Measurements from ENCODE around the gene PACSIN2. TPM values are rescaled to one million over a fixed set of nuclear protein-coding genes. Genes with fewer than 3 reads are reported as not detected.

The PACSIN2 gene
- total RNA-seq, 1 donor from 2014 or later = 87.8 TPM

- FAIRE-seq = no peak
- no peak overlapping the region for H3K27ac Mint-ChIP-seq (ENCODE audit: unreplicated experiment)
Observed at GRCh38 chr22:43057641-43058040, 42.7 kb upstream of the PACSIN2 start.

GRCh38 chr22:43053176-43053575, 38.2 kb upstream of the PACSIN2 start:
- Histone ChIP-seq H3K4me3 (ENCODE audit: insufficient read depth, low read depth, low read length) (no peak overlapping the region), H3K9ac (ENCODE audit: low read length) (no peak overlapping the region), H3K79me2 (ENCODE audit: insufficient read depth, low read length) (no peaks in the 10 kb centered on the region), H3K9me3 (ENCODE audit: insufficient read depth, low read depth, low read length) (no peaks in the 10 kb centered on the region), H3K27me3 (ENCODE audit: insufficient read depth, low read length) (no peaks in the 10 kb centered on the region), H3K4me1 (ENCODE audit: insufficient read depth, low read length) (no peaks in the 10 kb centered on the region), H4K20me1 (ENCODE audit: insufficient read depth, low read length) (no peaks in the 10 kb centered on the region), H3K4me2 (ENCODE audit: low read length) (no peak overlapping the region), H3K36me3 (ENCODE audit: insufficient read depth, low read length) (no peaks in the 10 kb centered on the region), H2AFZ (ENCODE audit: low read depth, low read length) (no peak overlapping the region), H3K27ac (ENCODE audit: low read depth, low read length) (no peak overlapping the region)
- peaks cover 1% of the 10 kb centered on the region for H3K4me1 Mint-ChIP-seq (ENCODE audit: low read depth, unreplicated experiment)
- FAIRE-seq (no peak), DNase-seq (ENCODE audit: low read depth) (no peak)
- H3K36me3 Mint-ChIP-seq (ENCODE audit: low read depth, unreplicated experiment) = peaks cover 13% of the 10 kb centered on the region
- no peak overlapping the region for H3K4me3 Mint-ChIP-seq (ENCODE audit: unreplicated experiment)
- TF ChIP-seq CTCF (IDR thresholded peaks at IDR 0.05; ENCODE audit: insufficient read depth, low read depth, low read length) (peak; percentile 5), EZH2 (IDR thresholded peaks at IDR 0.05; ENCODE audit: insufficient read depth, low read length) (no peak)
- H3K9me3 Mint-ChIP-seq (ENCODE audit: unreplicated experiment) = no peaks in the 10 kb centered on the region
- H3K27me3 Mint-ChIP-seq (ENCODE audit: low read depth, unreplicated experiment) = no peaks in the 10 kb centered on the region
- no peak overlapping the region for H3K27ac Mint-ChIP-seq (ENCODE audit: unreplicated experiment)

More at GRCh38 chr22:43057641-43058040, 42.7 kb upstream of the PACSIN2 start:
- TF ChIP-seq CTCF (IDR thresholded peaks at IDR 0.05; ENCODE audit: insufficient read depth, low read depth, low read length) (no peak), EZH2 (IDR thresholded peaks at IDR 0.05; ENCODE audit: insufficient read depth, low read length) (no peak)
- Mint-ChIP-seq H3K36me3 (ENCODE audit: low read depth, unreplicated experiment) (peaks cover 19% of the 10 kb centered on the region), H3K4me1 (ENCODE audit: low read depth, unreplicated experiment) (no peaks in the 10 kb centered on the region), H3K9me3 (ENCODE audit: unreplicated experiment) (no peaks in the 10 kb centered on the region), H3K4me3 (ENCODE audit: unreplicated experiment) (no peak overlapping the region), H3K27me3 (ENCODE audit: low read depth, unreplicated experiment) (no peaks in the 10 kb centered on the region)
- no peak overlapping the region for H3K9ac ChIP-seq (ENCODE audit: low read length)
- H3K4me1 ChIP-seq (ENCODE audit: insufficient read depth, low read length) = no peaks in the 10 kb centered on the region
- DNase-seq (ENCODE audit: low read depth) = no peak
- H3K4me3 ChIP-seq (ENCODE audit: insufficient read depth, low read depth, low read length) = no peak overlapping the region
- no peaks in the 10 kb centered on the region for H3K36me3 ChIP-seq (ENCODE audit: insufficient read depth, low read length)
- H3K9me3 ChIP-seq (ENCODE audit: insufficient read depth, low read depth, low read length) = no peaks in the 10 kb centered on the region
- no peak overlapping the region for H3K27ac ChIP-seq (ENCODE audit: low read depth, low read length)
- no peaks in the 10 kb centered on the region for H3K27me3 ChIP-seq (ENCODE audit: insufficient read depth, low read length)
- H3K79me2 ChIP-seq (ENCODE audit: insufficient read depth, low read length) = no peaks in the 10 kb centered on the region
- no peak overlapping the region for H2AFZ ChIP-seq (ENCODE audit: low read depth, low read length)
- H4K20me1 ChIP-seq (ENCODE audit: insufficient read depth, low read length) = no peaks in the 10 kb centered on the region
- no peak overlapping the region for H3K4me2 ChIP-seq (ENCODE audit: low read length)

DNA sequence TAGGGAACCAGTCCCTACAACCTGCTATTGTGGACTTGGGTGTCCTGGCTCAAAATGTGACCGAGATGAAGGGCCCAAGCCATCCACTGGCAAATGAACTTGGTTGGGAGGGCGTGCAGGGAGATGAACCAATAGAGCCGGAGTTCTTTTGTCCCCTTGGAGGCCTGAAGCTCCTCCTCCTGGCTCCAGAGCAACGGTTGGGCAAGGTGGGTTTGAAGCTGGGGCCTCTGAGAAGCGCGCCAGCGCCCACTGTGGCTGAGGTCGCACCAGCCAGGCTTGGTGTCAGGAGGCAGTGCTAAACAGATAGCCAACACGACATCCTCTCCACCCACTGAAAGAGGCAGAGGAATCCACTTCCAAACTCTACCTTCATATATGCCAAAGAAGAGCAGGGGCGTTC, 36.0 kb upstream of the PACSIN2 start:
- H3K4me1 Mint-ChIP-seq (ENCODE audit: low read depth, unreplicated experiment) = peaks cover 1% of the 10 kb centered on the region
- H3K79me2 ChIP-seq (ENCODE audit: insufficient read depth, low read length) = no peaks in the 10 kb centered on the region
- no peaks in the 10 kb centered on the region for H3K27me3 Mint-ChIP-seq (ENCODE audit: low read depth, unreplicated experiment)
- no peaks in the 10 kb centered on the region for H3K27me3 ChIP-seq (ENCODE audit: insufficient read depth, low read length)
- H3K9me3 ChIP-seq (ENCODE audit: insufficient read depth, low read depth, low read length) = no peaks in the 10 kb centered on the region
- FAIRE-seq (no peak), DNase-seq (ENCODE audit: low read depth) (no peak)
- no peaks in the 10 kb centered on the region for H3K36me3 ChIP-seq (ENCODE audit: insufficient read depth, low read length)
- H3K4me1 ChIP-seq (ENCODE audit: insufficient read depth, low read length) = no peaks in the 10 kb centered on the region
- H2AFZ ChIP-seq (ENCODE audit: low read depth, low read length) = no peak overlapping the region
- TF ChIP-seq CTCF (IDR thresholded peaks at IDR 0.05; ENCODE audit: insufficient read depth, low read depth, low read length) (no peak), EZH2 (IDR thresholded peaks at IDR 0.05; ENCODE audit: insufficient read depth, low read length) (no peak)
- H3K36me3 Mint-ChIP-seq (ENCODE audit: low read depth, unreplicated experiment) = peaks cover 14% of the 10 kb centered on the region
- no peak overlapping the region for H3K9ac ChIP-seq (ENCODE audit: low read length)
- H3K27ac ChIP-seq (ENCODE audit: low read depth, low read length) = no peak overlapping the region
- H3K27ac Mint-ChIP-seq (ENCODE audit: unreplicated experiment) = no peak overlapping the region
- no peak overlapping the region for H3K4me3 Mint-ChIP-seq (ENCODE audit: unreplicated experiment)
- no peak overlapping the region for H3K4me2 ChIP-seq (ENCODE audit: low read length)
- no peak overlapping the region for H3K4me3 ChIP-seq (ENCODE audit: insufficient read depth, low read depth, low read length)
- H3K9me3 Mint-ChIP-seq (ENCODE audit: unreplicated experiment) = no peaks in the 10 kb centered on the region
- no peaks in the 10 kb centered on the region for H4K20me1 ChIP-seq (ENCODE audit: insufficient read depth, low read length)

All from astrocyte (in vitro differentiated cells and primary cell).